Fibroblast of pulmonary artery (primary cell): Measurements from ENCODE around the gene GPM6B.

Source experiments
- DNase-seq: peaks from one replicate; pipeline ENCODE4 v3.0.0-alpha.2; 2010; ENCODE audit warnings: low read depth
- H3K4me3 ChIP-seq: replicated peaks from 2 replicates; pipeline ENCODE4 v1.5.1; 2011; ENCODE audit warnings: low read depth, mild to moderate bottlenecking, control low read depth, low read length, moderate library complexity
- TF ChIP-seq, protein P1 (sequence below): IDR thresholded peaks from 2 replicates; pipeline ENCODE4 v1.5.1; 2011; ENCODE audit warnings: mild to moderate bottlenecking, control low read depth, low read length, inconsistent platforms; ENCODE audit errors: missing control alignments

The GPM6B gene

GRCh38 chrX:13774696-13775095 is 42.2 kb downstream of the GPM6B start:
- TF ChIP-seq, protein P1, sequence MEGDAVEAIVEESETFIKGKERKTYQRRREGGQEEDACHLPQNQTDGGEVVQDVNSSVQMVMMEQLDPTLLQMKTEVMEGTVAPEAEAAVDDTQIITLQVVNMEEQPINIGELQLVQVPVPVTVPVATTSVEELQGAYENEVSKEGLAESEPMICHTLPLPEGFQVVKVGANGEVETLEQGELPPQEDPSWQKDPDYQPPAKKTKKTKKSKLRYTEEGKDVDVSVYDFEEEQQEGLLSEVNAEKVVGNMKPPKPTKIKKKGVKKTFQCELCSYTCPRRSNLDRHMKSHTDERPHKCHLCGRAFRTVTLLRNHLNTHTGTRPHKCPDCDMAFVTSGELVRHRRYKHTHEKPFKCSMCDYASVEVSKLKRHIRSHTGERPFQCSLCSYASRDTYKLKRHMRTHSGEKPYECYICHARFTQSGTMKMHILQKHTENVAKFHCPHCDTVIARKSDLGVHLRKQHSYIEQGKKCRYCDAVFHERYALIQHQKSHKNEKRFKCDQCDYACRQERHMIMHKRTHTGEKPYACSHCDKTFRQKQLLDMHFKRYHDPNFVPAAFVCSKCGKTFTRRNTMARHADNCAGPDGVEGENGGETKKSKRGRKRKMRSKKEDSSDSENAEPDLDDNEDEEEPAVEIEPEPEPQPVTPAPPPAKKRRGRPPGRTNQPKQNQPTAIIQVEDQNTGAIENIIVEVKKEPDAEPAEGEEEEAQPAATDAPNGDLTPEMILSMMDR = no peak
- no peak for DNase-seq
- no peak overlapping the region for H3K4me3 ChIP-seq

DNA sequence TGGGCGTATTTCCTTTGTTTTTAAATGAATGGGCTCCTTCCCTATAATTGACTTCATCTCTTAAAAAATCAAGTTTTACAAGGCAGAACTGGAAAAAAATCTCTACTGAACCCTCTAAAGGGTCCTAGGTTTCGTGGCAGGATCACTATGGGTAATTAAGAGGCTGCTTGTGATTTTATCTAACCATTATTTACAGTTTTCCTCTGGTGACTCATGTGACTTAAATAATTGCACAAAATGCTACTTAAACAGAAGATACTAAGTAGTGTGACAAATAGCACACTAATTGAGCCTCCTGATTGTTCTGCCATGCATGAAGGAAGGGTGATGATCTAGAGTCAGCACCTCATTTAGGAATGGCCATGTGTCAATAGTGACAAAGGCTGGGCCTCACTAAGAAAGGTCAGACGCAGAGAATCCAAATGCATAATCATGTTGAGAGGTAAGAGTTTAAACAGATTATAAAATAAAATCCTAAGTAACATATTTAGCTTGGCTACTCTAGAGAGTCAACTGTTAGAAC is 46.8 kb downstream of the GPM6B start:
- DNase-seq = no peak
- TF ChIP-seq, protein P1 = no peak
- no peak overlapping the region for H3K4me3 ChIP-seq

- no peak for DNase-seq
- TF ChIP-seq, protein P1 = no peak
- H3K4me3 ChIP-seq = no peak overlapping the region
Measured at GRCh38 chrX:13768939-13769338, 48.0 kb downstream of the GPM6B start.

GRCh38 chrX:13764765-13765164 is 52.1 kb downstream of the GPM6B start:
- no peak overlapping the region for H3K4me3 ChIP-seq
- TF ChIP-seq, protein P1 = peak; percentile 24
- peak; percentile 3 for DNase-seq

- no peak for DNase-seq
- no peak overlapping the region for H3K4me3 ChIP-seq
Measured at GRCh38 chrX:13764281-13764680, 52.6 kb downstream of the GPM6B start.

GRCh38 chrX:13763489-13763888 is 53.4 kb downstream of the GPM6B start:
- TF ChIP-seq, protein P1 = no peak
- H3K4me3 ChIP-seq = no peak overlapping the region
- no peak for DNase-seq

More at GRCh38 chrX:13764281-13764680, 52.6 kb downstream of the GPM6B start:
- TF ChIP-seq, protein P1 = no peak
